Hepatocyte (in vitro differentiated cells): ENCODE measurements around the gene PLEKHM3.

Experiments
- CTCF ChIP-seq: fragments of 200-600 bp; sonication (generic); IDR thresholded peaks from 2 replicates; pipeline ENCODE4 v1.5.1; 2016; ENCODE audit warnings: antibody characterized with exemption, mild to moderate bottlenecking; ENCODE audit not compliant: poor library complexity
- EZH2phosphoT487 ChIP-seq: fragments of 200-600 bp; sonication (generic); IDR thresholded peaks from one replicate; pipeline ENCODE4 v1.6.1; 2018; ENCODE audit warnings: antibody characterized with exemption, mild to moderate bottlenecking, low read depth, moderate library complexity; ENCODE audit not compliant: unreplicated experiment, severe bottlenecking

GRCh38 chr2:207784898-207785297 lies 240.4 kb downstream of the PLEKHM3 start:
- no peak for TF ChIP-seq CTCF
- TF ChIP-seq EZH2phosphoT487 = no peak
